DND-41 (cell line): ENCODE results near the gene STT3B.

Experiments
- ATAC-seq: fragments of 200-7000 bp; cut with Tn5 transposase; 3 replicates; pipeline ENCODE4 v1.9.1; 2021; ENCODE audit warnings: low read depth; ENCODE audit not compliant: insufficient read depth
- DNase-seq: peaks from one replicate; pipeline ENCODE4 v3.0.0-alpha.2; 2020
- H2AFZ ChIP-seq: 2 replicates; pipeline ENCODE4 v1.6.0; 2012; ENCODE audit warnings: low read depth, low read length
- H3K27ac ChIP-seq: 2 replicates; pipeline ENCODE4 v1.5.1; 2012; ENCODE audit warnings: low read length, inconsistent platforms
- H3K27me3 ChIP-seq: fragments of 200-600 bp; sonication (generic); 2 replicates; pipeline ENCODE4 v1.6.0; 2012; ENCODE audit warnings: low read length, mild to moderate bottlenecking, inconsistent platforms; ENCODE audit not compliant: insufficient read depth, poor library complexity
- H3K36me3 ChIP-seq: 2 replicates; pipeline ENCODE4 v1.5.1; 2012; ENCODE audit warnings: low read length, inconsistent platforms; ENCODE audit not compliant: insufficient read depth
- H3K4me1 ChIP-seq: 2 replicates; pipeline ENCODE4 v1.5.1; 2012; ENCODE audit warnings: mild to moderate bottlenecking, low read length; ENCODE audit not compliant: insufficient read depth
- H3K4me2 ChIP-seq: 2 replicates; pipeline ENCODE4 v1.6.0; 2012; ENCODE audit warnings: mild to moderate bottlenecking, moderate library complexity, low read length, inconsistent platforms; ENCODE audit not compliant: insufficient read depth
- H3K4me3 ChIP-seq, 2 experiments: fragments of 200-600 bp in 1 of 2; shearing (Covaris generic) in 1 of 2; 2 replicates each; pipeline ENCODE4 v1.5.1; 2012 to 2016; ENCODE audit warnings: inconsistent platforms in 2 of 2, low read length in 2 of 2, mild to moderate bottlenecking in 2 of 2, low read depth in 1 of 2, moderate library complexity in 1 of 2
- H3K79me2 ChIP-seq: 2 replicates; pipeline ENCODE4 v1.6.0; 2012; ENCODE audit warnings: low read length, inconsistent platforms; ENCODE audit not compliant: insufficient read depth
- H3K9ac ChIP-seq: 2 replicates; pipeline ENCODE4 v1.6.0; 2012; ENCODE audit warnings: low read depth, mild to moderate bottlenecking, inconsistent platforms, low read length, moderate library complexity
- H3K9me3 ChIP-seq: 2 replicates; pipeline ENCODE4 v1.5.1; 2012; ENCODE audit warnings: low read length, moderate library complexity, mild to moderate bottlenecking, inconsistent platforms; ENCODE audit not compliant: insufficient read depth, severe bottlenecking
- H4K20me1 ChIP-seq: 2 replicates; pipeline ENCODE4 v1.6.0; 2012; ENCODE audit warnings: low read length; ENCODE audit not compliant: insufficient read depth
- EZH2 ChIP-seq: IDR thresholded peaks from 3 replicates; pipeline ENCODE4 v1.6.1; 2012; ENCODE audit warnings: borderline replicate concordance, low read depth, mild to moderate bottlenecking, moderate library complexity, low read length, inconsistent platforms; ENCODE audit not compliant: severe bottlenecking
- TF ChIP-seq, protein P1 (sequence below): IDR thresholded peaks from 2 replicates; pipeline ENCODE4 v1.5.1; 2012; ENCODE audit warnings: borderline replicate concordance, low read length, moderate library complexity, mild to moderate bottlenecking; ENCODE audit not compliant: poor library complexity, severe bottlenecking; ENCODE audit errors: extremely low read depth

STT3B gene

GRCh38 chr3:31661286-31661685 is 128.6 kb downstream of the STT3B start:
- H3K9ac ChIP-seq, result no peak overlapping the region
- H3K4me1 ChIP-seq, result no peaks in the 10 kb centered on the region
- DNase-seq, result no peak
- H3K27me3 ChIP-seq, result no peaks in the 10 kb centered on the region
- TF ChIP-seq, protein P1, sequence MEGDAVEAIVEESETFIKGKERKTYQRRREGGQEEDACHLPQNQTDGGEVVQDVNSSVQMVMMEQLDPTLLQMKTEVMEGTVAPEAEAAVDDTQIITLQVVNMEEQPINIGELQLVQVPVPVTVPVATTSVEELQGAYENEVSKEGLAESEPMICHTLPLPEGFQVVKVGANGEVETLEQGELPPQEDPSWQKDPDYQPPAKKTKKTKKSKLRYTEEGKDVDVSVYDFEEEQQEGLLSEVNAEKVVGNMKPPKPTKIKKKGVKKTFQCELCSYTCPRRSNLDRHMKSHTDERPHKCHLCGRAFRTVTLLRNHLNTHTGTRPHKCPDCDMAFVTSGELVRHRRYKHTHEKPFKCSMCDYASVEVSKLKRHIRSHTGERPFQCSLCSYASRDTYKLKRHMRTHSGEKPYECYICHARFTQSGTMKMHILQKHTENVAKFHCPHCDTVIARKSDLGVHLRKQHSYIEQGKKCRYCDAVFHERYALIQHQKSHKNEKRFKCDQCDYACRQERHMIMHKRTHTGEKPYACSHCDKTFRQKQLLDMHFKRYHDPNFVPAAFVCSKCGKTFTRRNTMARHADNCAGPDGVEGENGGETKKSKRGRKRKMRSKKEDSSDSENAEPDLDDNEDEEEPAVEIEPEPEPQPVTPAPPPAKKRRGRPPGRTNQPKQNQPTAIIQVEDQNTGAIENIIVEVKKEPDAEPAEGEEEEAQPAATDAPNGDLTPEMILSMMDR, result no peak
- H3K9me3 ChIP-seq, result peaks cover 5% of the 10 kb centered on the region
- no peak overlapping the region for H2AFZ ChIP-seq
- ATAC-seq, result no peak
- H4K20me1 ChIP-seq, result no peaks in the 10 kb centered on the region
- no peak overlapping the region for H3K4me2 ChIP-seq
- H3K36me3 ChIP-seq, result no peaks in the 10 kb centered on the region
- H3K27ac ChIP-seq, result no peak overlapping the region
- H3K79me2 ChIP-seq, result no peaks in the 10 kb centered on the region
- H3K4me3 ChIP-seq, result no peak overlapping the region

DNA sequence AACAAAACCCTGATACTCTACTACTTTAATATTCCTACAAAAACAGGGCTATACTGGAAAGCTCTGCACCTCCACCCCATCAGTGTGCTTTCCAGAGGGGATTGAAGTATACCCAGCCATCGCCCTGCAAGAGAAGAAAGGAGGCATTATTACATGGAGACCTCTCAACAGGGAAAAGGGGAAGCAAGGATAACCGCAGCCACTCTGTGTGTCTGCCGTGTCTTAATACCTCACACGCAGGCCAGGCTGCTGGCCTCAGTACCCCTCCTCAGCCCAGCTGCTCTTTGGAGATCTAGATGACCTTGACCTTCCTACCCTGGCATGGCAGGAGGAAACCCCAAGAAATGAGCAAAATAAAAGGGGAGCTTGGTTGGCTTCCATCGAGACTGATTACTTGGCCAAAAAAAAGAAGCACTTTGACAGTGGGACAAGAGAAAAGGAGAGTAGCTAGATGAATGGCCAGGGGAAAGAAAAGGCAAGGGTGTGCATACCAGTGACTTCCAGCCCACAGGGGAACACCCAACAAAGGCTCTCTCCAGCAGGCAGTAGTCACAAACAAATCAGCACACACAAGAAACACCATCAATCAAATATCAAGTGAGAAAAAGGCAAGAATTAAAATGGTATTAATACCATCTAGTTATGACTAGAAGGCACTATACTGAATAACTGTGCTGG is 129.4 kb downstream of the STT3B start:
- Histone ChIP-seq H3K27ac (no peak overlapping the region), H3K36me3 (no peaks in the 10 kb centered on the region)
- no peak for DNase-seq

DNA sequence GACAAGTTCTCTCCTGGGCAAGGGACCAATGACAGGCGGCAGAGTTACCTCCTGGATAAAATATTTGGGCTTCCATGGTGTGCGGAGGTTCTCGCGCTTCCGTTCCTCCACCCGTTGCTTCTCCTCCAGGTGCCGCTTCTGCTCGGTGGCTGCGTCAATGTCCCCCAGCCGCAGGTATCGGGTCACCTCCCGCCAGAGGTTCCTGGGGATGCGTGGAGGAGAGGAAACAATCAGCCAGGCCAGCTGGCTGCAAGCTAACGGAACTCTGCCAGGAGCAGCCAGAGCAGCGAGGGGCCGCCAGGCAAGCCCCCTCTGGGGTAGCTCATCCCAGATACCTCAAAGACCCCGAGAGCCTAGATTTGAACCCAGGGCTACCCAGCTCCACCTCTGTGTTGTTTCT is 131.3 kb downstream of the STT3B start:
- Histone ChIP-seq H3K36me3 (no peaks in the 10 kb centered on the region), H3K4me2 (no peak overlapping the region), H3K9me3 (no peaks in the 10 kb centered on the region), H3K4me1 (no peaks in the 10 kb centered on the region), H4K20me1 (no peaks in the 10 kb centered on the region), H2AFZ (no peak overlapping the region), H3K27ac (no peak overlapping the region), H3K79me2 (no peaks in the 10 kb centered on the region), H3K27me3 (no peaks in the 10 kb centered on the region), H3K4me3 (no peak overlapping the region), H3K9ac (no peak overlapping the region)
- DNase-seq (no peak), ATAC-seq (no peak)
- TF ChIP-seq EZH2, result no peak
- TF ChIP-seq, protein P1, result no peak

More for the DNA sequence above, 129.4 kb downstream of the STT3B start:
- no peaks in the 10 kb centered on the region for H3K79me2 ChIP-seq
- H3K4me3 ChIP-seq, result no peak overlapping the region
- no peaks in the 10 kb centered on the region for H3K27me3 ChIP-seq
- H4K20me1 ChIP-seq, result no peaks in the 10 kb centered on the region
- no peak overlapping the region for H3K9ac ChIP-seq
- peaks cover 5% of the 10 kb centered on the region for H3K9me3 ChIP-seq
- no peak overlapping the region for H3K4me2 ChIP-seq
- TF ChIP-seq, protein P1, result no peak
- TF ChIP-seq EZH2, result no peak
- no peaks in the 10 kb centered on the region for H3K4me1 ChIP-seq
- H2AFZ ChIP-seq, result no peak overlapping the region
- no peak for ATAC-seq

DNA sequence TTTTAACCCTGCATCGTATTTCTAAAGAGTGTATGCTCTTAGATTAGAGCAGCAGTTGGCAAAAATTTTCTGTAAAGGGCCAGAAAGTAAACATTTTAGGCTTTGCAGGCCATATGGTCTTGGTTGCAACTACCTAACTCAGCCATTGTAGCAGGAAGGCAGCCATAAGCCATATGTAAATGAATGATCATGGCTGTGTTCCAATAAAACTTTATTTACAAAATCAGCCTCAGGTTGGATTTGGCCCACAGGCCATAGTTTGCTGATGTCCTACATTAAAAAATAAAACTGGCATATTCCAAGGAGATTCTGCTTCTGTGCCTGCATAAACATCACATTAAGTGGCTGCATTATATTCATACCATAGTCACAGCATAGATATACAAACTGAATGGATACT is 134.9 kb downstream of the STT3B start:
- Histone ChIP-seq H3K4me2 (no peak overlapping the region), H3K27me3 (no peaks in the 10 kb centered on the region), H4K20me1 (no peaks in the 10 kb centered on the region), H3K4me3 (no peak overlapping the region), H3K4me1 (no peaks in the 10 kb centered on the region), H3K36me3 (no peaks in the 10 kb centered on the region), H3K79me2 (no peaks in the 10 kb centered on the region), H3K9ac (no peak overlapping the region), H2AFZ (no peak overlapping the region), H3K9me3 (no peaks in the 10 kb centered on the region), H3K27ac (no peak overlapping the region)
- DNase-seq (no peak), ATAC-seq (no peak)
- TF ChIP-seq EZH2, result no peak
- TF ChIP-seq, protein P1, result no peak
